HuH-7.5 (cell line): Measurements from ENCODE around the gene ARHGAP30.

Experiments
- DNase-seq: peaks from one replicate; pipeline ENCODE4 v3.0.0; 2011; ENCODE audit warnings: low spot score

Gene ARHGAP30

DNA sequence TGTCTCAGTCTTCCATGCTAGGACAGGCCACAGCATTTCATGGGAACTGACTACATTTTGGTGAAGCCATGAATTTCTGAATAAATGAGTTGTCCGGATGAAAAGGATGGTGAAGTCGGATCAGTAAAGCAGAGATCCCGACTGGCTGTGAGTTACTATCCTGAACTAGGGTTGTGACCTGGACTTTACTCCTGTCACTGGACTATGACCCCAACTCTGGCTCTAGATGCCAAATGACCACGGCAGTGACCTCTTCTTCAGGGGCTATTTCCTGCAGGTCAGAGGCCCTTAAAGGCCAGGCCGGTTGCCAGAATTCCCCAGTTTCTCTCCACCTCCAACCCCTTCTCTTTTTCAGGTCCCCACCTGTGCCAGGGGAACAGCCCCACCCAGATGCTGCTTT lies 21.4 kb upstream of the ARHGAP30 start:
- DNase-seq: no peak

DNA sequence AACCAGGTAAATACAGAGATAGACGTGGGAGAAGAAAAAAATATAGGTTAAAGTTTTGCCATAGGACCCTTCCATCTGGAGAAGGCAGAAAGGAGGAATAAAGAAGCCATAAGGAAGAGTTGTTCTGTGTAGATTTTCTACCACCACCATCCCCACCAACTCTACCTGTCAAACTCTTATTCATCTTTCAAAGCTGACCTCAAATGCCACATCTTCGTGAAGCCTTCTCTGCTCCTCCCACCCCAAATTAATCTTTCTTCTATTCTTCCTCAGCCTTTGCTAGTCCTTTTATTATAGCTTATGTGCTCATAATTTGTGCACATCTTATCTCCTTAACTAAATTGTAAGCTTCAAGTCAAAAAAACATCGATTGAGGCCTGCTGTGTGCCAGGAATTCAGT lies 20.9 kb upstream of the ARHGAP30 start:
- no peak for DNase-seq

DNA sequence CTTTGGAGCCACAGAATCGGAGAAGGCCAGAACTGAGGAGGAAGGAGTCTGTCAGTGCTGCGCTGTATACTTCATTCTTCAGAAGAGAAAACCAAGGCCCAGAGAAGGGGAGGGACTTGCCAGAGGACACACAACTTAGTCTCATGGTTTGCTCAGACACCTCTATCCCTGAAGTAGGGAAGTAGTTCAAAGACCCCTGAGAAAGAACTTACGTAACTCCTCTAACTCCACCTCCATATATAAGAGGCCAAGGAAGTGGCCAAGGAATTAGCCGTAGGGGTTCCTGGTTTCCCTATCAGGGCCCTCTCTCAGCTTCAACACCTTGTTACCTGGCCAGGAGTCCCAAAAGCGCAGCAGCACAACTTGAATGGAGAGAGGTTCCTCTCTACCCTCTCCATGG lies 20.2 kb upstream of the ARHGAP30 start:
- DNase-seq: no peak

DNA sequence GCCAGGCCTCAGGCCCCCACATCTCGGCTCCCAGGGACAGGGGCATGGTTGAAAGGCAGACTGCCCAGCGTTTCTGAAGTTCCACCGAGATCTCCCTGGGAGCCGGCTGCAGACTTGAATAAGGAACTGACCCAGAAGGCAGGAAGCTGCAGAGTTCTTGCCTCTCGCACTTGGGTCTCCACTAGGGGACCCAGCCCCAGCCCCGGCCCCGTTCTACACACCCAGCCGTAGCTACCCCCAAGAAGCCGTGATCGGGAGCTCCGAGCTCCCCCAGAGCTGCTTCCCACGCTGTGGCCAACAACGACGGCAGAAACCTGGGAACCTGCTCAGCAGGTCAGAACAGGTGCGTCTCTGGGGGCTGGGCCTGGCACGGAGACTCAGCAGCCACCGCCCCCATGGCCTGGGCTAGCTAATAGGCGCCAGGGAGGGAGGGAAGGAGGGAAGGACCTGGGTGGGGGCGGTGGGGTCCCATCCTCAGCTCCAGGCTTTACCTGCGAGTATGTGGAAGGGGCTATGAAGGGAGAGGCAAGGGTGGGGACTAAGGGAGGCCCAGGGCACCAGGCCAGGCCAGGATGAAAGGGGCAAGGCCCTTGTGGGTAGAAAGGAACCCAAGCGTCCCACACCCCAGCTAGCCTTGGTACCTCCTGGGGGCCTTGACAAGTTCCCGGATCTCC lies 19.7 kb upstream of the ARHGAP30 start, which contains the start of gene NECTIN4:
TSS of gene NECTIN4 (minus strand) at position 308 of the 674 bp plus-strand sequence. CDS start at position 46, 262 bp downstream.
- no peak for DNase-seq

DNA sequence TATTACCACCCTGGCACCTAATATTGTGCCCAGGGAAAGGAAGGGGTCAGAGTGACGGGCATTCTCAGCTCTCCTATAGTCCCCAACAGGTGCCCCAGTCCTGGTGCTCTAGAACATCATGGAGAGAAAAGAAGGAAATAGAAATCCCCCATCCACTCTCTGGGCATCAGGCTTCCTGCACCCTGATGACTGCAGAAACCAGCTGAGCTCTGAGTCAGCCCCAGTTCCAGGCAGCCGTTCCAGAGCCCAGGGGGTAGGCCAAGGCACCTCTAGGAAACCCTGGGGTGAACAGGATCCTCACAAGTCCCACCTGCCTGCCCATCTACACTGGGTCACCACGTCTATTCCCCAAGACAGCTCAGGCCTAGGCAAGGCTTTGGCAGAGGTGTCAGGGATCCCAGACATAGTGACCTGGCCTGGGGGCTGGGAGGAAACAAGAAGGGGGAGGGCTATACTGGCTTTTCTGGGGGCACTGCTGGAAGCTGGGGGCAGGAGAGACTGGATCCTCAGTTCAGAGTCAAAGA lies 19.0 kb upstream of the ARHGAP30 start:
- DNase-seq: no peak

DNA sequence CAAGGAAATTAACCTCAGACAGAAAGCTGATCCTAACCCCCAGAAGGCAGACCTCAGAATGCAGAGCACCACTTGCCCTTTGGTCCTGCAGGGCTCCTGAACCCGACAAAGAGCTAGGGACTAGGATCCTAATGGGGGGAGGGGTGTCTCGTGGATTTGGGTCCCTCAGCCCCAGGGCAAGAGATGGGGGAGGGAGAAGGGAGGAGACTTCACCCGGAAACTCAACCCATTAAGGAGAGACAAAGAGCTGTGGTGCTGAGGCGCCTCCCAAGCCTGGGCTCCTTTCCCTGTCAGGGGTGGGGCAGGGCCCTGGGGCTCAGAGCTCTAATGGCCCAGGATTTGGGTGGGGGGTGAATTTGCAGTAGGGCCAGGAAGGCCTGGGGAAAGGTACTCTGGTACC lies 16.8 kb upstream of the ARHGAP30 start:
- DNase-seq: no peak

DNA sequence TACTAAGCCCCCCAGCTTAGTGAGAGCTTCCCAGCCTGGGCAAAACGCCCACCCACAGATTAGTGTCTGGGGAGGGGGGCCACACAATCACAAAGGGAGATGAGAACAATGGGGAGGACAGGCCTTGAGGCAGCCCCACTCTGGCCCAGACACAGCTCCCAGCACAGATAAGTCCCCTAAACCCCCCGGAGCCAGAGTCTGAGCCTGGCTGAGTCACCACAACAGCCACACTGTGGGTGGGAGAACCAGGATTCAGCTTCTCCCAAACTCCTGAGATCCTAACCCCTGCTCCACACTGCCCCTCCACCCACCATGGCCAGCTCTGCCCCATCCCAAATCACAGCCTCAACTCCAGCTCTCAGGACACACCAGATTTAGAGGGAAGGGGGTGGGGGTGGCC lies 15.5 kb upstream of the ARHGAP30 start:
- no peak for DNase-seq

DNA sequence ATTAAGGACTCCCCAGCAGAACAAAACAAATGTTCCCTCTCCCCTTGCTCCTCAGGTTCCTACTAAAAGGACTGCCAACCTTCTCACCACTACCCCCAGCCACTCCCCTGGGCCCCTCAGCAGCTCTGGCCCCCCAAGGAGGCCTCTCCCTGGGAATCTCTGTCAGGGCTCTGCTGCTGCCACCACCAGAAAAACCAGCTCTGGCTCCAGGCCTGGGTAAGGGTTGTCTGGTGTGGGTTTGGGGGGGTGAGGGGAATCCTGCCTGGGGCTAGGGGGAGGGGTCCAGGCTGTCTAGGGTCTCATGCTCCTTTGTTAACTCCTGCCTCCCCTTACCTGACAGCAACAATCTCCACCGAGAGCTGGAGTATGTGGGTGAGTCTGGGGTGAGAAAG lies 14.9 kb upstream of the ARHGAP30 start:
- DNase-seq: no peak

DNA sequence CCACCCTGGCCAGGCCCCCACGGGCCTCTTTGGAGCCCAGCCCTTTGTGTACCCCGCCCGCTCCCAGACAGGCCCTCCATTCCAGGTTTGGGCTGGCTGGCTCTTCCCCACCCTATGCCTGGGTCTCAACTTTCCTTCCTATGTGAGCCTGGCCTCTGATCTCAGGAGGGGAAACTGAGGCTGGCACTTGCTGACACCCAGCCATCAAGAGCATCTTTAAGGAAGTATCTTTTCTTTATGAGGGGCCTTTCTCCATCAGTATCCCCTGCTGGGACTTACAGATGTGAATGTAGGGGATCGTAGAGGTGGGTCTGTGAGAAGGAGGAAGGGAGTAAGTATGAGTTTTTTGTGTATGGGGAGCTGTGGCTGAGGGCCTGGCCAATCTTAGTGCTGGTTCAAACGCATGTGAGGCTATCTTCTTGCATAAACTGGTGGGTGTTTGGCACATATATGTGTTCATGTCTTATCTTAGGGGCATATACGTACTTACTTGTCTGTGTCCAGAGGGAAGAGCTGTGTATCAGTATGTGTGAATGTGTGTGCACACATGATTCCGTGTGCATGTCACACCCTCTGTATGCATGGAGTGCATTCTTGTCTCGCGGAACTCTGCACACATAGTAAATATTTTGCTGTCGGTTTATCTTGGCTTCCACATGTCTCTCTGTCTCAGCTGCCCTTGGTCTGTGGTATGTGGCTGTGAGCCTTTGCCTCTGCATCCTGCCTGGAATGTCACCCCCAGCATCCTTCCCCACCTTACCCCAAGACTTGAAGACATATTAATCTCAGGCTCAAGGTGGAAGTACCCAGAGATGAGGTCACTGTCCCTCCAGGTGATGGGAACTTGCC lies 14.3 kb upstream of the ARHGAP30 start:
- DNase-seq: no peak

DNA sequence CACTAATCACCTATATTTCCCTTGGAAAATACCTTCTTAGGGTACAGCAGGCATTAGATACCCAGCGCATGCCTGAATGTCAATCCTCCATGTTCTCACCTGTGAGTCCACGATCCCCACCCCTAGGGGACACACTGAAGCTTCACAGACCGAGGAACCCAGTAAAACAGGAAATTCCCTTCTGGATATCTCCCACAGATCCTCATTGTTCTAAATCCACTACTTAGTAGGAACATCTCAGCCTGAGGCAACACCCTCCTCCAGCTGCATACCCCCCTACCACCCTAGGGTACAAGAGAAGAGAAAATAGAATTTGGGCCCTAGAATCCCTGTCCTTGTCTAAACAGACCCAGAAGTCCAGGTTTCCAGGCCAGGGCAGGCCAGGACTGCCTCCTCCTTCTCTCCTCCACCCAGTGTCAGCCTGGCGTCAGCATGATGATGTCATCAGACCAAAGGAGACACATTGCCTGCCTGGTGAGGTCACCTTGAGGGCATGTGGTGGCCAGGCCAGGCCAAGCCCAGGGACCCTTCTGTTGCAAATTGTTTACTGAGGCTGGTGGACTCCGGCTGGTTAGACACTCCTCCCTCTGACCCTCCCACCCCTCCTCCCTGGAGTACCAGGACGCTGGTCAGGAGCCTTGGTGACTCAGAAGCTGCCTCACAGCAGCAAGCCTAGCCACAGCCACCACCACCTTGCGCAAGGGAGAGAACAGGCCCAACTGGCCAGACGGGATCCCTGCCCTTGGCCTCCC lies 13.5 kb upstream of the ARHGAP30 start:
- peak; percentile 47 for DNase-seq

DNA sequence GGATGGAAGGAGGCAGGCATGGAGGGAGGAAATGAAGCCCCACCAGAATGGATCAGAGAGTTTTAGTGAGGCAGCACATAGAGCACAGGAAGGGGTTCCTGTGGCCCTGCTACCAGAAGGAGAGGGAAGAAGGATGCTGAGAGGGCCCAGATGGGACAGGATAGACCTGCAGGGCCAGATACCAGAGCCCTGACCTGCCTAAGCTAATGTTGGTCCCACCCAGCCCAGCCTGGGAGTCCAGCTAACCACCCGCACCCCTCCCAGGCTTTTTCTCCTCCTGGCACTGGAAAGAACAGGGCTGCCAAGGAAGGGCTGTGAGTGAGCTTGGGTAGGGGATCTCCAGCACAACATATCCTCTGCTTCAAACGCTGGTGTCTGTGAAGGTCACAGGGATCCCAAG lies 12.8 kb upstream of the ARHGAP30 start:
- no peak for DNase-seq

DNA sequence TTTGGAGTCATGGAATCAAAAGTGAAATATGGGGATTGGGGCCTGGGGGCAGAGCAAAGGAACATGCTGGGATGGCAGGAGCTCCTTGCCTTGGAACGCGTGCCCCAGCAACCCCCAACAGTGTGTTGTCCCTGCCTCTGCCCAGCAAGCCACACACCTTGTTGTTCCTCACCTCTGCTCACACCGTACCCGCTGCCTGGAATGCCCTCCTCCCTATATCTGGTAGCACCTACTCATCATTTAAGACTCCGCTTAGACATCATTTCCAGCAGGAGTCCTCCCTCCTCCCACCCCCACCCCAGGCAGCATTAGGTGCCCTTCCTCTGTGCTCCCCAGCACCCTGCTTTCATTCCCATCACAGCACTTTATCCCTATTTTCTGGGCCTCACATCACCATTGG lies 11.8 kb upstream of the ARHGAP30 start:
- DNase-seq: no peak

DNA sequence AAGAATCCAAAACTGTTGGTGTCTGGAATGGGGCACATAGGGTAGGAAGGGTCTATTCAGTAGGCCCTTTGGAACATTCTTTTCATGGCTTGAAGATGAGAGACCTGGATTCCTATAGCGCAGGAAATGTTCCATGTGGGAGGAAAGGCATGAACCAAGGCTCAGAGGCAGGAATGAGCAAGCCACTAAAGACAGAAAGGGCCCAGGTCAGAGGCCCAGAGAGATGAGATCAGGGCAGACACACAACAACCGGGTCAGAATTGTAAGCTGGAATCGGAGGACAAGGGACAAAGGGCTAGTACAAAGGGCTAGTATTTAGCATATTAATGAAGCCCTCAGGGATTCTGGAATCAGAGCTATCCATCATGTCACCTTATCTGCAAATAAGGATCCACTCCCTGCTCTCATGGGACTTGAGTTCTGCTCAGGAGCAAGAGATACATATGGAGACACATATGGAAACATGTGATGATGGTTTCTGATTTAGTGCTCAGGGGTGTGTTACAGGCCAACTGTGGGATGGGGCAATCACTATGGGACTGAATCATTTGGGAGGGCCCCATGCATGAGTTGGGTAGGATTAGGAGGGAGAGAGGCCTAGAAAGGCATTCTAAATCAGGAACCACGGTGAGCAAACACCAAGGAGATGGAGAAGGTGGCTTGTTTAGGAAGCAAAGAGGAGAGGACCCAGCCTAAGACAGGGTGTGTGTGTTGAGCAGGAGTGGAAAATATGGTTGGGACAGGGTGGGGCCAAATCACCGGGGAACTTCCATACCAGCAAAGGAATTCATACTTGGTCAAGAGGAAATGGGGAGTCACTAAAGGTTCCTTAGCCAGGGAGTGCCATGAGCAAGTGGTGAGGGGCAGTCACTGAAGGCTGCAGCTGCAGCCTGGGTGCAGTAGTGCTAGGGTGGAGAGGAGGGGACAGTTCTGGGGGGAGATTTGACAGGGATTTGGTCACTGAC lies 11.0 kb upstream of the ARHGAP30 start:
- DNase-seq: no peak

DNA sequence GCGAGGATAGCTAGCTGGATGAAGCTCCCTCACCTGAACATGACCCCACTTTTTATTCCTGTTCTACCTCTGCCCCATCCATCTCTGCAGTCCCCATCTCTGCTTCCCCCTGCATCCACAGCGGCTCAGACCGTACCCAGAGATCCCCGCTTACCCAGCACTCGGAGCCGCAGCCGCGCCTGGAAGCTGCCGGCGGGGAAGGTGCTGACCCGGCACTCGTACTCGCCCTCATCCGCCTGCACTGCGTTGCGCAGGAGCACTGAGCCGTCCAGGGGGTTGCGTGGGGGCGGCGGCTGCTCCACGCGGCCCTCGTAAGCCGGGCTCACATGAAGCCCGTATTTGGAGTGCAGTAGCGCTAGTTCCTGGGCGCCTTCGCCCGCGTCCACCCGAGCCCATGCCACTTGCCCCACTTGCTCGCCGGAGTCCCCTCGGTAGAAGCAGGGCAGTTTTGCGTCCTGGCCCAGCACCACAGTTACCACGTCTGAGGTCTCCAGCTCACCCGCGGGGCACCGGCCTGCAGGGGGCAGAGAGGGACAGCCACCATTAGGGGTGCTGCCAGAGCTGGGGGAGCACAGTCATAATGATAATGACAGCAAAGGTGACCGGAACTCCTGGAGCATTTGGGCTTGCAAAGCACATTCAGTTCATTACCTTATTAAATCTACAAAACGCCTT lies 9.9 kb upstream of the ARHGAP30 start:
- no peak for DNase-seq

DNA sequence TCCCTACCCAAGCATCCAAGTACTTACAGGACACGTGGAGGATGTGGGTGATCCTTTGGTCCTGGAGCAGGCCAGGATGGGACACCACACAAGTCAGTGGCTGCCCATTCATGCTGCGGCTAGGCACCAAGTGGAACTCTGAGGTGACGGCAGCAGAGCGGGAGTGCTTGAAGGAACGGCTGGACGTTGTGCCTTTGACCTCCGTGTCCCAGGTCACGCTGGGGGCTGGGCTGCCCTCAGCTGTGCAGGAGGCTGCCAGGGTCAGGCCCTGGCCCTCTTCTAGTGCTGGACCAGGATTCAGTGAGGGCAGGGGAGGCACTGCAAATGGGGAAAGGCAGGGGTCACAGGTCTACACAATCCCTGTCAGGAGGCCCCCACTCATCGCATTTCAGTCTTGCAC lies 7.7 kb upstream of the ARHGAP30 start:
- DNase-seq: no peak

DNA sequence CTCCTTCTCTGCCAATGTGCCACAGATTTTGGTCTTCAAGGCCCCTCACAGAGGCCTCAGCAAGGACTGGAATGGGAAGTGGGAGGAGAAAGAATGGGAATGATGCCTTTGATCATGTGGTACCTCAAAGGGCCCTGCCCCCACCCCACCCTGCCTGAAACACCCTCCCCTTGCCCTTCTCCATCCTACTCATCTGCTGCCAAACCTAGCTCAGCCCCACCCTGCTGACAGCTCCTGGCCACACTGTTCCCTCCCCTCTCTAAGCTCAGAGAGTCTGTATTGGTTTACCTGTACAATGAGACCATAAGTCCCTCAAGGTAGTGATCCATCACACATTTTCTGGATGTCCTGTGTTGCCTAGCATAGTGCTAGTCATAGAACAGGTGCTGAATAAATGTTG lies 6.7 kb upstream of the ARHGAP30 start:
- DNase-seq: no peak

DNA sequence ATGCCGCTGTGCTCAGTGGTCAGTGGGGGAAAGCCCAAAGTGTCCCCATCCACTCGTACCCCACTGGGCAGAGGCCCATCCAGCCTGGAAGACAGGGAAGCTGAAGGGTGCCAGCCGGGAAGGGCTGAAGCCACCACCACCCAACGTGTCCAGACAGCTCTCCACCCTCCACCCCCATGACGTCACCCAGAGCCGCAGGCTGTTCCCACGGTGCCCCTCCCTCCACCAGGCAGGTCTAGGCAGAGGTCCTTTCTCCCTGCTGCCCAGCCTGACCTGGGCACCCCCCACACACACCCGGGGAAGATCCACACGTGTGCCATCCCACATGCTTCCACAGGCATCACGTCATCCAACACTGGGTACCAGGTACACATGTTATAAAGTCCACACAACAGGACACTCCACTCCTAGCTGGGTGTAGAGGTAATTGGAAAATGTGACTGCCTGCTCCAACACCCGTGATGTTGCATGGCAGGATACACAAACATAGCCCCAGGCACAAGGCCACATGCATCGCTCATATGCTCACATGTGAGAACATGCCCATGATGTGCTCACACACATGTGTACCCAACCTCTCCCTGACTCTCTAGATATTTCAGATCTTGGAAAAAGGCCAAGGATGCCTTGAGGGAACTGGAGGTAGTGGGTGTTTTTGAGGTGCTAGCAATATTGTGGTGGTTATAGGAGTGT lies 5.1 kb upstream of the ARHGAP30 start:
- no peak for DNase-seq

DNA sequence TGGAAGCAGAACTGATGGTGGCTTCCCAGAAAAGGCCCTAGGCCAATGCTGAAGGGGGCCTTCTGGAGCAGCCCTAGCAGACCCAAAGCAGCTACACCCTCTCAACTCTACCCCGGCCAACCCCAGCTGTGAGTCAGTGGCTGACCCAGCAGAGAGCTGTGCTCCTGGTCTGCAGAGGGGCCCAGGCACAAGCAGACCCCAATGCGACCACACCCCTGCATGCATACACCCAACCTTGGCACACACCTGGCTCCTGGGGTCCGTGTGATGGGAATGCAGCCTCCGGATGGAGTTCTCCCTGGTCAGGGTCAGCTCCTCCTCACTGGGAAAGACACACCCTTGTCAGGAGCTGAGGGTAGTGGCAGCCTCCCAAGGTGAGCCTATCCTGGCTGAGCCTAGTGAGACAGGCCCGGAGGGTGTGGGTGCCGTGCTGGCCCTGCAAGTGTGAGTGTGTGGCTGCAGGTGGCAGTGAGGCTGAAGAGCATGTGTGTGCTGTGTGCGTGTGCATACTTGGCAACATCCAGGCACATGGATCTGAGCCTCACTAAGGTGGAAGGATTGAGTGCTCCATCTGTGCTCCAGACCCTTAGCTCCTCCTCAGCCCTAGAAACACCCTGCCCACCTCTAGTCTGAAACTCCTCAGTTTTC lies 3.9 kb upstream of the ARHGAP30 start:
- DNase-seq: no peak

DNA sequence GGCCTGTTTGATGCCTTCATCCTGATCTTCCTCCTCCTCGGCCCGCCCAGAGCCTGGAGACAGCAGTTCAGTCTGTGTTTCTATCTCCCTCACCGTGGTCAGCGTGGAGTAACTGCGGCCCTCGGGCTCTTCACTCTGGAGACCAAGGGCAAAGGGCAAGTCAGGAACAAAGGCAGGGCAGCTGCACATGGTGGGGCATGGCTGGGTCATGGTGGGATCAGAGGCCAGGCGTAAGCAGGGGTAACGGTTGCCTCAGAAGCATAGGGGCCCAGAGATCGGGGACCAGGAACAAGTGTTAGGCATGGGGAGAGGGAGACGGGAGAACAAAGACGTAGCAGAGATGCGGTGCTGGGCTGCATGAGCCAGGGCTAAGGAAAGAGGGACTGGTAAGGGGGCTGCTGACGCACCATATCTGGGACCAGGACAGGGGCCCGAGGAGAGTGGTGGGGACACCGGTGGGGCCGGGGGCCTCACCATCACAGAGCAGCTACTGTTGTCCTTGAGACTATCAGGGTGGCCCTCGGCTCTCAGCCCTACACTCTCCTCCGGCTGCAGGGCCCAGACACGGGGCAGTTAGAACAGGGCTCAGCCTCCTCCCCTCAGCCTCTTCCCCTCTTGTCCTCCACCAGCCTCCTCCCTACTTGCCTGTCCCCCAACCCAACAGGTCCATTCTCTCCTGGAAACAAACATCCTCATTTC lies 3.2 kb upstream of the ARHGAP30 start:
- DNase-seq: no peak
